NK-92 (cell line): ENCODE data around the gene SFTPA1.
"Not testable (repeated sequence)": the region's sequence is repeated elsewhere in the genome, so short reads cannot be mapped to it uniquely, and the experiment has no call there.

Experiments
- DNase-seq: peaks from one replicate; lab custom pipeline; 2025; ENCODE audit not compliant: unreplicated experiment; lab: John Stamatoyannopoulos, UW

Gene SFTPA1

GRCh38 chr10:79608505-79609375 lies 2.0 kb upstream of the SFTPA1 start:
- DNase-seq = no peak

DNA sequence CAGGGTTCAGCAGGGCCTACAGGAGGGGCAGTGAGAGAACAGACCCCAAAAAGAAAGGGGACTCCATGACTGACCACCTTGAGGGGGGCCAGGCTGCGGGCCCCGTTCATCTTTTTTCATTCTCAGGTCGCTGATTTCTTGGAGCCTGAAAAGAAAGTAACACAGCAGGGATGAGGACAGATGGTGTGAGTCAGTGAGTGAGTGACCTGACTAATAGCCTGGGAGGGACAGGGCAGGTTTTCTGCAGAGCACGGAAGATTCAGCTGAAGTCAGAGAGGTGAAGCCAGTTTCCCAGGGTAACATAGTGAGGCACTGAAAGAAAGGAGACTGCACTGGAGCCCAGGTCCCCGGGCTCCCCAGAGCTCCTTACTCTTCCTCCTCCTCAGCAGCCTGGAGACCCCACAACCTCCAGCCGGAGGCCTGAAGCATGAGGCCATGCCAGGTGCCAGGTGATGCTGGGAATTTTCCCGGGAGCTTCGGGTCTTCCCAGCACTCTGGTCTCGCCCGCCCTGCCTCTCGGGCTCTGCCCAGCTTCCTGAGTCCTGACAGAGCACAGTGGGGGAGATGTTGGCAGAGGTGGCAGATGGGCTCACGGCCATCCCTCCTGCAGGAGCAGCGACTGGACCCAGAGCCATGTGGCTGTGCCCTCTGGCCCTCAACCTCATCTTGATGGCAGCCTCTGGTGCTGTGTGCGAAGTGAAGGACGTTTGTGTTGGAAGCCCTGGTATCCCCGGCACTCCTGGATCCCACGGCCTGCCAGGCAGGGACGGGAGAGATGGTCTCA lies 646 bp downstream of the SFTPA1 start:
- not testable (repeated sequence) for DNase-seq

- no peak for DNase-seq
These were observed 4.8 kb downstream of the SFTPA1 start for GRCh38 chr10:79615577-79615976.

GRCh38 chr10:79616164-79616563 lies 5.4 kb downstream of the SFTPA1 start:
- DNase-seq = no peak

DNA sequence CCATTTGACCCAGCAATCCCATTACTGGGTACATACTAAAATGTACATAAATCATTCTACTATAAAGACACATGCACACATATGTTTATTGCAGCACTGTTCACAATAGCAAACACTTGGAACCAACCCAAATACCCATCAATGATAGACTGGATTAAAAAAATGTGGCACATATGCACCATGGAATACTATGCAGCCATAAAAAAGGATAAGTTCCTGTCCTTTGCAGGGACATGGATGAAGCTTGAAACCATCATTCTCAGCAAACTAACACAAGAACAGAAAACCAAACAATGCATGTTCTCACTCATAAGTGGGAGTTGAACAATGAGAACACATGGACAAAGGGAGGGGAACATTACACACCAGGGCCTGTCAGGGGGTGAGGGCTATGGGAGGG lies 12.9 kb downstream of the SFTPA1 start:
- DNase-seq = not testable (repeated sequence)

- DNase-seq = no peak
These were observed 16.3 kb downstream of the SFTPA1 start for GRCh38 chr10:79627075-79627474.

DNA sequence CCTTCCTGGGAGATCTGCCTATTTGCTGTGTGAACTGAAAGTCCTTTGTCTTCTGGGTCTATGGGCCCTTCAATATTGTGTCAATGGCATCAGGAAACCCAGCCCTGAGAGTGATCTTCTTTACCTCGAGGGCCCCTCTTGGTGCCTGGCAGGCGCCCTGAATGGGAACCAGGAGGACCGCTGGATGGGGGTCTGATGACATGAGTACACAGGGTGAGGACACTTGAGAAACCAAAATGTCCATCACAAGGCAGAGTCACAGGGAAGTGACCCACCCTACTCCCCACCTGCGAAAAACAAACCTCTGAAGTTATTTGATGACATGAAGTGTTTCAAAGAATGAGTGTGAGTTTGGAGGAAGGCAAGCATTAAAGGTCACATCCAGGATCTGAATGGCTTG lies 17.3 kb downstream of the SFTPA1 start:
- DNase-seq = no peak

GRCh38 chr10:79628988-79629954 lies 18.5 kb downstream of the SFTPA1 start:
- DNase-seq = no peak

DNA sequence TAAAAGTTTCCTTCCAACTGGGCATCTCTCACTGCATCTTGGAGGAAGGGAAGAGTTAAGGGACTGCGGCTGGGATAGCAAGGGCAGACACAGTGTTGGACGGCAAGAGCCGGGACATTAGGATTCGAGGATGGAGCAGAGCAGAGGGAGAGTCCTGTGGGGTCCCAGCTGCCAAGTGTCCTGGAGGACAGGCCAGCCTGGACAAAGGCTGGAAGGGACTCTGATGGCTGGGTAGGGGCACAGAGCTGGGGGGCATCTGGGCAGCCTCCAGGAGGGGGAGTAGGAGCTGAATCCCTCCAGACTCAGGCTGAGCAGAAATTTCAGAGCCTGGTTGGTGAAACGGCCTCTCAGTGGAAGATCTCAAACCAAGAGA lies 19.2 kb downstream of the SFTPA1 start:
- DNase-seq = no peak

DNA sequence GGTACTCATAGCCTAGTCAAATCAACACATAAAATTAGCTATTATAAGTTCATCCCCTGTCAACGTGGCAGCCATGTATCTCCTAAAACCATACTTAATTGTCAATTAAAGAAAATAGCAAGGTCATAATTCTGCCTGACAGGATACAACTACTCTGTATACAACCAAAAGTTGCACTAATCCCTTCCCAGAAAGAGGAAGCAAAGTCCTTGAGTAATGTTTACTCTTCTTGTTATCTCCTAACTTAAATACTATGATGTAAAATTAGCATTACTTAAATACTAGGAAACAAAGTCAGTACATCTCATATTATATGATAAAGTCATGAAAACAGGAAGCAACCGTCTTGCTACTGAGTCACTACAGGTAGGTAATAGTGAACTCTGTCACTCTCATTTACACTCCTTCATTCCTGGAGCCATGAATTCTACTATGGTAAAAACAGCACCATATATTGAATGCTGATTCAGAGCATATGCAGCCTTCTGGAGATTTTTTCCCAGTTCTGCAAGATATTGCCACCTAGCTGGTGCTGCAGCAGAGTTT lies 26.0 kb downstream of the SFTPA1 start:
- not testable (repeated sequence) for DNase-seq

DNA sequence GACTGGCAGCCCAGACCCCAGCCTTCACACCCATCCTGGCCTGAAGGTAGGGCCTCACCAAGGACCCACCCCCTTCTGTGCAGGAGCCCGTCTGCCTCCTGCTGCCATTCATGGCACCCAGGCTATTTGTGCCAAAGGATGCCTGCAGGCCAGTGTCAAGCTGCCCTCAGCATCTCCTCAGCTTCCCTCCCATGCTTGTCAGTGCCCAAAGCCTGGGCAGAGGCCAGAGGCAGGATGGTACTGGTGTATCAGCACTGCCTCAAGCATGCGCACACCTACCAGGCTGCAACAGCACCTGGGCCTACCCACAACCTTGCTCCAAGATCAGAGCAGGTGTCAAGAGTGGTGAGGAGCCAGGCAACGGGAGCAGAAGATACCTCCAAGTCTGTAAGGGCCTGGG lies 27.6 kb downstream of the SFTPA1 start:
- no peak for DNase-seq

- not testable (repeated sequence) for DNase-seq
These were observed 42.0 kb downstream of the SFTPA1 start for GRCh38 chr10:79652695-79653094.

GRCh38 chr10:79663287-79663686 lies 52.5 kb downstream of the SFTPA1 start:
- DNase-seq = not testable (repeated sequence)

DNA sequence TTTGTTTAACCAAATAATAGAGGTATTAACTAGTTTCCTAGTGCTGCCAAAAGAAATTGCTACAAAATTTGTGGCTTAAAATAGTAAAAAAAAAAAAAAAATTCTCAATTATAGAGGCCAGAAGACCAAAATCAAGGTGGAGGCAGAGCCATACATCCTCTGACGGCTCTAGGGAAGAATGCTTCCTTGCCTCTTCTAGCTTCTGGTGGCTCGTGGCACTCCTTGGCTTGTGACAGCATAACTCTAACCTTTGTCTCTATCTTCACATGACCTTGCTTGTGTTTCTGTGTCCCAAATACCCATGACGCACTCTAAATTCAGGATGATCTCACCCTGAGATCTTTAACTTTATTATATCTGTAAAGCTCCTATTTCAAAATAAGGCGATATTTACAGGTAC lies 53.9 kb downstream of the SFTPA1 start:
- DNase-seq = not testable (repeated sequence)
